OCI-LY1 (cell line): ENCODE measurements around the gene ZNF410.
"Not testable (repeated sequence)": the region's sequence is repeated elsewhere in the genome, so short reads cannot be mapped to it uniquely, and the experiment has no call there.

Experiments used
- H2AFZ ChIP-seq: fragments of 200-600 bp; sonication (generic), shearing (Covaris generic); 2 replicates; pipeline ENCODE4 v1.6.0; 2014; ENCODE audit warnings: antibody characterized with exemption, mild to moderate bottlenecking, low read length
- H3F3A ChIP-seq: fragments of 200-600 bp; sonication (generic), shearing (Covaris generic); 2 replicates; pipeline ENCODE4 v1.6.0; 2014; ENCODE audit warnings: mild to moderate bottlenecking, antibody characterized with exemption, low read length, moderate library complexity; ENCODE audit not compliant: insufficient read depth
- H3K27ac ChIP-seq: fragments of 200-600 bp; sonication (generic); 2 replicates; pipeline ENCODE4 v1.5.1; 2014; ENCODE audit warnings: low read length, mixed run types, mild to moderate bottlenecking, low read depth; ENCODE audit not compliant: poor library complexity, severe bottlenecking
- H3K27me3 ChIP-seq: fragments of 200-600 bp; sonication (generic); 2 replicates; pipeline ENCODE4 v1.6.0; 2014; ENCODE audit warnings: antibody characterized with exemption, mild to moderate bottlenecking, low read length, moderate library complexity; ENCODE audit not compliant: insufficient read depth
- H3K36me3 ChIP-seq: fragments of 200-600 bp; sonication (generic); 2 replicates; pipeline ENCODE4 v1.6.1; 2014; ENCODE audit warnings: mild to moderate bottlenecking, antibody characterized with exemption, low read length, moderate library complexity, mixed read lengths; ENCODE audit not compliant: insufficient read depth
- H3K4me1 ChIP-seq: fragments of 200-600 bp; sonication (generic); 2 replicates; pipeline ENCODE4 v1.5.1; 2014; ENCODE audit warnings: mild to moderate bottlenecking, low read length, moderate library complexity; ENCODE audit not compliant: insufficient read depth, severe bottlenecking
- H3K4me2 ChIP-seq: fragments of 200-600 bp; sonication (generic), shearing (Covaris generic); 2 replicates; pipeline ENCODE4 v1.6.1; 2014; ENCODE audit warnings: low read length
- H3K4me3 ChIP-seq: fragments of 200-600 bp; sonication (generic); 2 replicates; pipeline ENCODE4 v1.5.1; 2014; ENCODE audit warnings: low read length, low read depth, mild to moderate bottlenecking, mixed read lengths; ENCODE audit not compliant: poor library complexity, severe bottlenecking
- H3K79me2 ChIP-seq: fragments of 200-600 bp; shearing (Covaris generic); 2 replicates; pipeline ENCODE4 v1.6.1; 2016; ENCODE audit warnings: mixed run types, low read length, mixed read lengths; ENCODE audit not compliant: insufficient read depth
- H3K9ac ChIP-seq: fragments of 200-600 bp; sonication (generic), shearing (Covaris generic); 2 replicates; pipeline ENCODE4 v1.6.1; 2014; ENCODE audit warnings: mild to moderate bottlenecking, low read length, mixed read lengths
- H3K9me2 ChIP-seq: fragments of 200-600 bp; sonication (generic), shearing (Covaris generic); 2 replicates; pipeline ENCODE4 v1.6.1; 2014; ENCODE audit warnings: low read depth, mild to moderate bottlenecking, low read length, mixed read lengths
- H3K9me3 ChIP-seq: fragments of 200-600 bp; shearing (Covaris generic); 2 replicates; pipeline ENCODE4 v1.6.1; 2014; ENCODE audit warnings: low read length, mixed read lengths
- H4K20me1 ChIP-seq: fragments of 200-600 bp; sonication (generic), shearing (Covaris generic); 2 replicates; pipeline ENCODE4 v1.6.0; 2016; ENCODE audit warnings: mild to moderate bottlenecking, low read length; ENCODE audit not compliant: insufficient read depth
- CTCF ChIP-seq: fragments of 200-600 bp; sonication (generic), shearing (Covaris generic); IDR thresholded peaks from 2 replicates; pipeline ENCODE4 v1.5.1; 2017; ENCODE audit warnings: mild to moderate bottlenecking, antibody characterized with exemption, low read length, moderate library complexity, mixed read lengths
- EZH2 ChIP-seq: fragments of 200-600 bp; sonication (generic), shearing (Covaris generic); IDR thresholded peaks from 2 replicates; pipeline ENCODE4 v1.8.0; 2017; ENCODE audit warnings: borderline replicate concordance, mixed run types, mild to moderate bottlenecking, antibody characterized with exemption, low read length, moderate library complexity, mixed read lengths

ZNF410 gene

GRCh38 chr14:73886449-73887317 is at the start of gene ZNF410:
Gene ZNF410 (plus strand): TSS chr14:73886859. CDS start chr14:73892176, 5,317 bp downstream.
- Histone ChIP-seq H3K4me1 (peaks cover 37% of the 10 kb centered on the region), H3K9me2 (no peaks in the 10 kb centered on the region)

GRCh38 chr14:73838293-73839034 is 48.2 kb upstream of the ZNF410 start:
- H3K9me2 ChIP-seq, H3K79me2 ChIP-seq, H2AFZ ChIP-seq, H3K9ac ChIP-seq, H3K9me3 ChIP-seq, H3F3A ChIP-seq, H3K36me3 ChIP-seq, H3K4me1 ChIP-seq, H3K4me2 ChIP-seq, H3K27ac ChIP-seq, H3K27me3 ChIP-seq, H4K20me1 ChIP-seq, H3K4me3 ChIP-seq: not testable (repeated sequence)

More at GRCh38 chr14:73886449-73887317, at the start of gene ZNF410:
- H3K27me3 ChIP-seq: no peaks in the 10 kb centered on the region
- peak within 1 kb of the TSS; percentile 77 for H3K27ac ChIP-seq
- H3K9ac ChIP-seq: peak within 1 kb of the TSS; percentile 97
- peaks cover 56% of the 10 kb centered on the region for H3K79me2 ChIP-seq
- peak within 1 kb of the TSS; percentile 87 for H3K4me2 ChIP-seq
- peak within 1 kb of the TSS; percentile 71 for H2AFZ ChIP-seq
- H3F3A ChIP-seq: peaks cover 3% of the 10 kb centered on the region; the same call in 1 of the 2 replicates
- H3K4me3 ChIP-seq: peak within 1 kb of the TSS; percentile 97
- TF ChIP-seq CTCF (no peak), EZH2 (no peak)
- H4K20me1 ChIP-seq: no peaks in the 10 kb centered on the region
- peaks cover 3% of the 10 kb centered on the region; the same call in 1 of the 2 replicates for H3K36me3 ChIP-seq
- H3K9me3 ChIP-seq: no peaks in the 10 kb centered on the region

GRCh38 chr14:73842201-73842600 is 44.5 kb upstream of the ZNF410 start:
- TF ChIP-seq EZH2 (no peak), CTCF (no peak)
- Histone ChIP-seq H4K20me1 (no peaks in the 10 kb centered on the region), H3K79me2 (no peaks in the 10 kb centered on the region), H3K36me3 (no peaks in the 10 kb centered on the region), H3K9ac (no peak overlapping the region), H3K9me3 (no peaks in the 10 kb centered on the region), H3K4me1 (no peaks in the 10 kb centered on the region), H3K27ac (no peak overlapping the region), H3K9me2 (no peaks in the 10 kb centered on the region), H3K4me3 (no peak overlapping the region), H2AFZ (no peak overlapping the region), H3K4me2 (no peak overlapping the region), H3F3A (no peaks in the 10 kb centered on the region), H3K27me3 (no peaks in the 10 kb centered on the region)
